GM18520 (cell line): ENCODE measurements around the gene SSC5D.

Source experiments
- ATAC-seq: cut with Tn5 transposase; IDR thresholded peaks from one replicate; pipeline ENCODE4 v1.9.1; 2021; ENCODE audit not compliant: unreplicated experiment

SSC5D gene

DNA sequence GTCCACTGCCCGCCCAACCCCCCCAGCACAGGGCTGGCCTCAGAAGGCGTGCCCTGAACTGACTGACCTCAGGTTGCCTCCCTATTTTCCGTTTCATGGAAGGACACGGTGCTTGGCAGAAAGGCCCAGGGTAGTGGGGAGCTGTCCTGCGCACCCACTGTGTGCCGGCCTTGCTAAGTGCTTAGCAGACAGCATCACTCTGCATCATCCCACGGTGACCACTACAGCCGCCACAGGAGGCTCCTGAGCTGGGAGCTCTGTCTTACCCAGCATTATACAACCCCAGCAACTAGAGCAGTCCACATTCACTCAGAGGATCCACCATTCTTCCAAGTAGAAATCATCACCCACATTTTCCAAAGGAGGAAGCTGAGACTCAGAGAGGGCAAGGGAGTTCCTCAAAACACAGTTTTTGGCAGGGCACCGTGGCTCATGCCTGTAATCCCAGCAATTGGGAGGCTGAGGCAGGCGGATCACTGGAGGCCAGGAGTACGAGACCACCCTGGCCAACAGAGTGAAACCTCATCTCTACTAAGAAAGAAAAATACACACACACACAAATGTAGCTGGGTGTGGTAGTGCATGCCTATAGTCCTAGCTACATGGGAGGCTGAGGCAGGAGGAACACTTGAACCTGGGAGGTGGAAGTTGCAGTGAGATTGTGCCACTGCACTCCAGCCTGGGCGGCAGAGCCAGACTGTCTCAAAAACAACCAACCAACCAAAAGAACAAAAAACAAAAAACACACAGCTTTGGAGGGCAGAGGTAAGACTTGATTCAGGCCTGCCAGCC is 47.1 kb downstream of the SSC5D start:
- ATAC-seq: no peak

DNA sequence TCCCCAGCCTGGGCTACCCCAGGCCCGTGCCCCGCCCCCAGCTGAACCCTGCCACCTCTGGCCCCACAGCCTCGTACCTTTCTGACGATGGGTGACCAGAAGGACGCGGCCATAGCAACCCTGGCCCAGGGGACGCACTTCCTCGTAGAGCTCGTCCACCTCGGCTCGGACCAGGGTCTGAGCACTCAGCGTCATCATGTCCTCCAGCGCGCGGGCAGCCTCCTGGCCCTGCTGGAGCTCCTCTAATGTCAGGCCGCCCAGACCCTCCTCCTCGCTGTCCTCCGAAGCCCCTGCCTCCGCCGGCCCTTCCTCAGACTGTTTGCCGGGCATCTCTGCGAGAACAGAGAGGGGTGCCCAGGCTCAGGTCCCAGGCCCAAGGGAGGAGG is 47.7 kb downstream of the SSC5D start:
- no peak for ATAC-seq

DNA sequence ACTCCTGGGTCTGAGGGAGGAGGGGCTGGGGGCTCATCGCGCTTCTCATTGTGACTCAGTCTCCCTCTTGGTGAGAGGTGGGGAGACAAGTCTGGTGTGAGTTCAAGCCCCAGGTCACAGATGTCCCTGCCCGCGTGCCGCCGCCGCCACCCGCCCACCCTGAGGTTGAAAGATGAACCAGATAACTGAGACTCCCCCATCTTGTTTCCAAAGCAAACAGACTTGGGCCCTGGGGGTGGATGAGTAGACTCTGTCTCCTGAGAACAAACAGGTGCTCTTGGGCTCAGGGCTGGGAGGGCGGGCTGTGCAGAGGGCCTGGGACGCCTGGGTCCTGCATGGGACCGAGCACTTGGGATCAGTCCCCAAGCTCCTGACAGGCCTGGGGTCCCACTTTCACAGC is 48.1 kb downstream of the SSC5D start:
- no peak for ATAC-seq

DNA sequence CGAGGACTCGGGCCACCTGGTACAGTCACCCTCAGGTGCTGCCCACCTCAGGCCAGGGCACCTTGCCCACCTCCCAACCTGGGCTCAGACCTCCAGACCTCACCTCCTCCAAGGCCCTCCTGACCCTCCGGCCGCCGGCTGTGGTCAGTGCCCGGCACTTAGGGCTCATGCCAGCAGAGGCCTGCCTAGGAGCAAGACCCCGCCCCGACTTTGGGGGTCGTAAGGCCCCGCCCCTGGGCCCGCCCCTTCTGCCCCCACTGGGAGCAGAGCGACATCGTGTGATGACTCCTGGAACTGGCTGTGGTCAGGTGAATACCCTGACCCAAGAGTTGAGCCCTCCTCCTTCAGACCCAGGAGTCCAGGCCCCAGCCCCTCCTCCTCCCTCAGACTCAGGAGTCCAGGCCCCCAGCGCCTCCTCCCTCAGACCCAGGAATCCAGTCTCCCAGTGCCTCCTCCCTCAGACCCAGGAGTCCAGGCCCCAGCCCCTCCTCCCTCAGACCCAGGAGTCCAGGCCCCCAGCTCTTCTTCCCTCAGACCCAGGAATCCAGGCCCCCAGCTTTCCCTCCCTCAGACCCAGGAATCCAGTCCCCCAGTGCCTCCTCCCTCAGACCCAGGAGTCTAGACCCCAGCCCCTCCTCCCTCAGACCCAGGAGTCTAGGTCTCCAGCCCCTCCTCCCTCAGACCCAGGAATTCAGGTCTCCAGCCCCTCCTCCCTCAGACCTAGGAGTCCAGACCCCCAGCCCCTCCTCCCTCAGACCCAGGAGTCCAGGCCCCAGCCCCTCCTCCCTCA is 48.9 kb downstream of the SSC5D start, which contains the start of gene SBK2:
TSS of gene SBK2 (minus strand) at position 183 of the 790 bp plus-strand sequence. CDS start 839 bp downstream, outside the sequence.
- ATAC-seq: no peak

DNA sequence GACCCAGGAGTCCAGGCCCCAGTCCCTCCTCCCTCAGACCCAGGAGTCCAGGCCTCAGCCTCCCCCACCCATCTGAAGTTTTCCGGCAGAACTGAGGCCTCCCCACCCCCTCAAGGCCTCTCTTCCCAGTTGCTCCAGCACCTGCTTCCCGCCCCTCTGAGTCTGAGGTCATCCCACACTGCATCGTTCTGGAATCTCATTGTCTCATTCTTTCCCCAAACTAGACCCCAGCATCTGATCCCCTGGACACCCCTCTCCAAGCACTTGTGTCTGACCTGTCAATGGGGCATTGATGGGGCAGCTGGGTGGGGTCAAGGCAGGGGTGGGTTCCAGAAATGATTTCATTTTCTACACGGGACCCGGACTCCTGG is 49.5 kb downstream of the SSC5D start:
- ATAC-seq: no peak

DNA sequence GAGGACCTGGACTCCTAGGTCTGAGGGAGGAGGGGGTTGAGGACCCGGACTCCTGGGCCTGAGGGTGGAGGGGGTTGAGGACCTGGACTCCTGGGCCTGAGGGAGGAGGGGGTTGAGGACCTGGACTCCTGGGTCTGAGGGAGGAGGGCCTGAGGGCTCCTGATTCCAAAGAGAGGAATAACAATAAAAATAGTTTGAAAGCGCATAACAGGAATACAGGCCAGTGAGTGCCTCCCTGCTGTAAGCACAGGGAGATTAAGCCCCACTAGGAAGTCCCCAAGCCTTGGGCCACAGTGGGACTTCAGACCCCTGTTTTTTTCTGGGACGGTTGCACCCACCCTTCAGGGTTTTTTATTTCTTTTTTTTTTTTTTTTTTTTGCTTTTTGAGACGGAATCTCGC is 49.9 kb downstream of the SSC5D start:
- no peak for ATAC-seq

DNA sequence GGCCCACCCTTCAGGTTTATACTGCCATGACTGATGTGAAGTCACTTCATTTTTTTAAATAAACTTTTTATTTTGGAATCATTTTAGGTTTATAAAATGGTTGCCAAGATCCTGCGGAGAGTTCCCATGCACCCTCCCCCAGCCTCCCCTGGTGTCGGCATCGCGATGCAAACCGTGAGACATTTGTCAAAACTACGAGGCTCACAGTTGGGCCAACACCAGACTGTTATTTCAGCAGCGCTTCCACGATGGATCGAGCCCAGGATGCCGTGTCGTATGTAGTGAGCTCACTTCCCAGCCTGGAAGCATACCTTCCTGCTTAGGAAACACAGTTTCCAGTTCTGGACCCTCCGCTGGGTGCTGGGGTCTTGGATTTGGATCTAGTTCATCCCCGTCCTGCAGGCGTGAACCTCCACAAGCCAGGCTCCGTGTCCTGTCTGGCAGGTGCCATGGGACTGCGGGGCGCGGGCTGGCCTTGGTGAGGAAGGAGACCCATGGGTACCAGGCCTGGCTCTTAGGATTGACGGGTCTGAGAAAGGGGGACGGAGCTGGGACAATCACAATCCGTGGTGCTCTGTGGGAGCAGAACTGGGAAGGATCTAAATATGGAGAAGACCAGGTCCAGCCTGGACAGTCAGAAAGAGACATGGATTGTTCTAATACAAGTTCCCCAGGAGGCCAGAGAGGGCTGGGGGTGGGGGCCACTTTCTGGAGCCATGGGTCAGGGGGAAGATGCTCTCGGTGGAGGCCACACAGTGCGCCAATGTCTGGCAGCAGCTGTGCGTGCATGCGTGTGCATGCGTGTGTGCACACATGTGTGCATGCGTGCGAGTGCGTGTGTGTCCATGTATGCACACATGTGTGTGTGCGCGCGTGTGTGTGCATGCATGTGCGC is 51.1 kb downstream of the SSC5D start:
- ATAC-seq: no peak

DNA sequence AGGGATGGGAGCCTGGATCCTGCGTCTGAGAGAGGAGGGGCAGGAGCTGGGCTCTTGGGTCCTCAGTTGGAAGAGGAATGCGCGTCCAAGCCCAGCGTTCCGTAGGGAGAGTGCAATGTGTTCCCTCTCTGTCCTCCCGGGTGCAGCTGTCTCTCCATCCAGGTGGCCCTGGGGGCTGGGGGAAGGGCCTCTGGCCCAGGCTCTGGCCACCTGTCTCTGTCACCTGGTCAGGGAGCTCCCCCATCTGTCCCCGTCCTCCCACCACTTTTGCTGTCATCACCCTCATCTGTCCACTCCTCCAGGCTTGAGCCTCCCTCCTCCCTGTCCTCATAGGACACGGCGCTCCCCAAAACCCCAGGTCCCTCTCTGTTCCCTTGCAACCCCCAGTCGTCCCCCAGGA is 52.4 kb downstream of the SSC5D start:
- no peak for ATAC-seq

DNA sequence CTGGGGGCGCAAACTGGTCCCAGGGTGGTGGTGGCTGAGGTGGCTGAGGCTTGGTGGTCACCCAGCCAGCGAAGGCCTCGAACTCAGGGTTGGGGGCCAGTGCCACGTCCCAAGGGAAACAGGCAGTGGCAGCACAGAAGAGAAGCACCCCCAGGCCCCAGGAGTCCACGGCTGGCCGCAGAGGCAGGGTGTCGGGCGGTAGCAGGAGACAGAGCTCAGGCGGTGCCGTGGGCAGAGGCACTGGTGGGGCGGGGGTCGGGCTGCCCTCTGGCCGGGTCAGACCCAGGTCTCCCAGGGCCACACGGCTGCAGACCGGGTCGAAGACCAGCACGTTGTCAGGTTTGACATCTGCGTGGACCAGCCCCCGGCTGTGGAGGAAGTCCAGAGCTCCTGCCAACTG is 52.9 kb downstream of the SSC5D start:
- ATAC-seq: no peak

DNA sequence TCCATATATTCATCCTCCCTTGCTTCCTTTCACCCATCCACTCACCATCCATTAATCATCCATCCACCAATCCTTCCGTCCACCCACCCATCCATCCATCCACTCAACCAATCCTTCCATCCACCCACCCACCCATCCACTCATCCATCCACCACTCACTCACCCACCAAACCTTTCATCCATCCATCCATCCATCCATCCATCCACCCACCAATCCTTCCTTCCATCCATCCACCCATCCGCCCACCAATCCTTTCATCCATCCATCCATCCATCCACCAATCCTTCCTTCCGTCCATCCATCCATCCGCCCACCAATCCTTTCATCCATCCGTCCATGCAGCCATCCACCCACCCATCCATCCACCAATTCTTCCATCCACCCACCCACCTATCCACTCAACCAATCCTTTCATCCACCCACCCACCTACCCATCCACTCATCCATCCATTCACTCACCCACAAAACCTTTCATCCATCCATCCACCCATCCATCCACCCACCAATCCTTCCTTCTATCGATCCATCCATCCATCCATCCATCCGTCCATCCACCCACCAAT is 54.1 kb downstream of the SSC5D start:
- ATAC-seq: no peak

DNA sequence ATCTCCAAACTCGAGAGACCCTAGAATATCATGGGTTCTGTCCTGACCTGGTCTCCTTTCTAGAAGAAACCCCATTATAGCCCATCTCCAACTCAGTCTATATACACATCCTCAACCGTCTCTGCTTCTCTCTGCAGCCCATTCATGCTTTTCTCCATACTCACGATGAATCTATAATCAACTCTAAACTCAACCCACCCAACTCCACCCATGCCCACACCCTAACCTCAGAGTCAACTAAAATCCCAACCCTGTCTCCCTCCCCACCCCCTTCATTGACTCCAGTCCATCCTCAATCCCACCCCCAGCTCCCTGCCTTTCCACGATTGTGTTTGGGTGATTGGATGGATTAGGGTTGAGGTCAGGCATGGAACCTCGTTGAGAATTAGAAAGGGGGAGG is 55.3 kb downstream of the SSC5D start:
- ATAC-seq: no peak

DNA sequence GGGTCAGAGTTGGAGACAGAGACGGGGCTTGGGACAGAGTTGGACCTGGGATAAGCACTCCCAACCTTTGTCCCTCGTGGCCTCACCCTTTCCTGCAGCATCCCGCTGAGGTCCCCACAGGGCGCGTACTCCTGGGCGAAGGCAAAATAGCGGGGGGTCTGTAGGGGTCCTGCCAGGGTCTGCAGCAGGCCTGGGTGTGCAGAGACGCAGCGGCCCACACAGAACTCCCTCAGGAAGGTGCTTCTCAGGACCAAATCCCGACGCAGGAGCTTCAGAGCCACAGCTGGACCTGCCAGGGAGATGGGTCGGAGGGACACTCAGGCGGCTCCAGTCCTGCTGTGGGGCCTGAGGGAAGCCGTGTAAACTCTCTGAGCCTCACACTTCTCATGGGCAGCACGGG is 55.8 kb downstream of the SSC5D start:
- no peak for ATAC-seq

DNA sequence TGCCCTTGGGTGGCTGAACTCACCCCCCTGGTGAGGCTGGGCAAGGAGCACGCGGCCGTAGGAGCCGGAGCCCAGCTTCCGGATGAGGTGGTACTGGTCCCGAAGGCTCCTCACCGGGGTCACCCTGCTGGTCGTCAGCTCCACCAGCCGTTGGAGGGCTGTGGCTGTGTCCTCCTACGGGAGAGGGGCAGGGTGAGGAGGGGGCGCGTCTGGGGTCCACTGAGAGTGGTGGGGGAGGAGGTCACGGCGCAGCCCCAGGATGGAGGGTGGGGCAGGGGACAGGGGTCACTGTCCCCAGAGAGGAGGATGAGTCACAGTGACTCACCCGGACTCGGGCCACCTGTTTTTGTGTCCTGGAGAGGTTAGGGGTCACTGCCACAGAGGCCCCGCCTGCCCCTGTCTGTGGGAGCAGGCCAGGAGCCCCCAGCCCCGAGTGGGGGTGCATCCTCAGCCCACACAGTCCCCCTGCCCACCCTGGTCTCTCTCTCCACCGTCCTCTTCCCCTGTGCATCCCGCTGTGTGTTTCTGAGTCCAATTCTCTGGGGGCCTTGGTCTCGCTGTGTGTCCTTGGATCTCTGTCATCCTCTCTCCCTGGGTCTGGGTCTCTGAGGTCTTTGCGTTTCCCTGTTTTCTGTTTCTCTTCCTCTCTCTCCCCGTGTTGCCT is 56.7 kb downstream of the SSC5D start:
- no peak for ATAC-seq

DNA sequence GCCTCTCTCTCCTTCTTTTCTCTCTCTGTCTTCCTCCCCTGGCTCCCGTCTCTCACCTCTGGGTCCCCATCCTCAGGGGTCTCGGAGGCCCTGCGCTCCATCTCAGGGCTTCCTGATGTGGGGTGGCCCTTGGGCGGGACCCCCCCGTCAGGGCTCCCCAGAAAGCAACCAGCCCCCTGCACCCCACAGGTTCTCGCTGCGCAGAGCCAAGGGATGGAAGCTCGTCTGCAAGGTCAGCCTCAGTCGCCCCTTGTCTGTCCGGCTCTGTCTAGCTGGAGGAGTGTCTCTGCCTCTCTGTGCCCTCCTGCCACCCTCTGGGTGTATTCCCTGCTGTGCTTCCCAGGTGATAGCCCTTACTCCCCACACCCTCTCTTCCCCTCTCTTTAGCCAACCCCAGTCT is 57.2 kb downstream of the SSC5D start, which contains the start of gene SBK3:
TSS of gene SBK3 (minus strand) at position 101 of the 400 bp plus-strand sequence. CDS start at position 101, 0 bp downstream.
- ATAC-seq: no peak

DNA sequence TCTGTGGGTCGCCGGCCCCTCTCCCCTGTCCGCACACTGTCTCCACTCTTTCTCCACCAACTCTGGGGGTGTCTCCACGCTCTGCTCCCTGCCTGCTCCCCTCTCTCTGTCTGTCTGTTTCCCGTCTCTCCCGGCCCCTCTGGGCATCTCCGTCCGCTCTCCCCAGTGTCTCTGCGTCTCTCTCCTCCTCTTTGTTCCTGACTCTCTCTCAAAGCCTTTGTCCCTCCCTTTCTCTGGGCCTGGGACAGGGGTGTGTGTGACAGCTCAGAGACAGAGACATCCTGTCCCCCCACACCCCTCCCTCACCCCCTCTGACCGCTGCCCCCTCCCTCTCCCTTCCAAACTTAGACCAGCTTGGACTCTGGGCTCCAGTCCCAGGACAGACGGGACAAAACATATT is 57.8 kb downstream of the SSC5D start:
- ATAC-seq: no peak

DNA sequence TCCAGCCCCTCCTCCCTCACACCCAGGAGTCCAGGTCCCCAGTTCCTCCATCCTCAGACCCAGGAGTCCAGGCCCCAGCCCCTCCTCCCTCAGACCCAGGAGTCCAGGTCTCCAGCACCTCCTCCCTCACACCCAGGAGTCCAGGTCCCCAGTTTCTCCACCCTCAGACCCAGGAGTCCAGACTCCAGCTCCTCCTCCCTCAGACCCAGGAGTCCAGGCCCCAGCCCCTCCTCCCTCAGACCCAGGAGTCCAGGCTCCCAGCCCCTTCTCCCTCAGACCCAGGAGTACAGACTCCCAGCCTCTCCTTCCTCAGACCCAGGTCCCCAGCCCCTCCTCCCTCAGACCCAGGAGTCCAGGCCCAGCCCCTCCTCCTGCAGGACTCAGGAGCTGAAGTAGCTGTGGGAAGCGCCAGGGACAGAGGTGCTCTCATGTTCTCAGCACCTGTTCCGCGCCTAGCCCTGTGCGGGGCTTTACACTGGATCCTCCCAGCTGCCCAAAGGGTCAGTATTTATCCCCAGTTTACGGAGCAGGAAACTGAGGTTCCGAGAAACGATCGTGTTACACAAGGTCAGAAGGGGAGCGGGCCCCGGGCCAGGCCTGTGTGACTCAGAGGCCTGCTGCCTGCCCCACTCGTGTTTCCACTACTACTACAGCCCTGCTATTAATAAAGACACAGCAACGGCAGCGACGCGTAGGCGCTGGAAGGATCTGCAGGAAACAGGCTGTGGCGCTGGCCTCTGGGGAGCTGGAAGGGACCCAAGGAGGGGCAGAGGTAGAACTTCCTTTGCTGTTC is 58.8 kb downstream of the SSC5D start:
- ATAC-seq: no peak

DNA sequence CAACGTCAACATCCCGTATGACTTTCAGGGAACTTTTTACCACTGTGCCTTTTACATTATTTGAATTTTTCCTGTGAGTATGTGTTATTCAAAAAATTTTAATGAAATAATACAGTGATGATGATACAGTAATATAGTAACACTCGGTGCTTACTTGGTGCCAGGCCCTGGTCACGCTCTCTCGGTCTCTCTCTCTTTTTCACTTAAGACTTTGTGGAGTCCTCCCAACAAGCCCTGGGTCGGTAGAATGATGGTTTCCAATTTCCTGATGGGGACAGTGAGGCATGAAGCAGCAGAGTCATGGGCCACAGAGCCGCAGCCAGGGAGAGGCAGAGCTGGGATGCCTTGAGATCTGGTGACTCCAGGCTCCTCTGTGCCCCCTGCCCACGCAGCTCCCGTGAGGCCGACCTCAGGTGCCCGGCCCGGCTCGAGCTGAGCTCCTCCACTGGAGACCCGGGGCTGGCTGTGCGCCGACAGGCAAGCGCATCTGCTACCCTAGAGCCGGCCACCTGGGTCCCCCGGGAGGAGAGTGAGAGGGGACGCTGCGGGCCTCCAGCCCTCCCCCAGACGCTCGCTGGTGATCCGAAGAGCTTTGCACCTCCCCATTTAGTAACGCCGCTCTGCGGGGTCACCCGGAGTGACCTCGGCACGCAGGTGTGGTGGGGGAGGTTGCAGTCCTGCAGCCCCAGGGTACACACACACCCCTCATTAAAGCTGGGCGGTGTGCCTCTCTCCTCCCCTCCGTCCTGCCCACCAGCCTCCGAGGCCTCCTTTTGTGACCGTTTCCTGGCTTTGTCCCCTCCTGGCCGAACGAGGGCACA is 61.5 kb downstream of the SSC5D start:
- no peak for ATAC-seq

DNA sequence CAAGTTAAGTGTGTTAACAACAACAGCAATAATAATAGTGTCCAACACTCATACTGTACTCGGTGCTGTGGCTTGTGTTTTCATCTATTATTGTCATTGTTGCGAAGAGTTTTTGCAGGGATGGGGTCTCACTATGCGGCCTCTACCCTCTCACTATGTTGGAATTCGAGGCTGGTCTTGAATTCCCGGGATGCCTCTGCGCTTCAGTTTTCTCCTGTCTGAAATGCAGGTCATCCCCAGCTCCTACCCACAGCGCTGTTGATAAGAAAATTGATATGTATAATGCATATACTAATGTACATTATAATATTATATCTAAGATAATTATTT is 62.0 kb downstream of the SSC5D start:
- no peak for ATAC-seq

DNA sequence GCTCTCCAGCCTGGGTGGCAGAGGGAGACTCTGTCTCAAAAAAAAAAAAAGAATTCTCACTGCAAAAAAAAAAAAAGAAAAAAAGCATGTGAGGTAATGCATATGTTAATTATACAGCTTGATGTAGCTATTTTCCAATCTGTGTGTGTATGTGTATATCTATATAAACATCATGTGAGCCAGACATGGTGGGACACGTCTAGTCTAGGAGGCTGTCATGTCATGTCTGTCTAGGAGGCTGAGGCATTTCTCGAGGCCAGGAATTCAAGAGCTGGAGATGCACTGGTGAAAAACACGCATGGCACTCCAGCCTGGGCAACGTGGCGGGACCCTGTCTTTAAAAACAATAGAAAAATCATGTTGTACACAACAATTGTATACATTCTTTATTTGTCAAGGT is 64.0 kb downstream of the SSC5D start:
- no peak for ATAC-seq
